GM19193 (cell line): ENCODE measurements around the gene MAST2.

Experiments used
- POLR2A ChIP-seq: IDR thresholded peaks from 4 replicates; pipeline ENCODE4 v1.6.1; 2011; ENCODE audit not compliant: insufficient read depth, insufficient read length; ENCODE audit errors: extremely low read depth

MAST2 gene

GRCh38 chr1:45974541-45975269 lies 171.3 kb downstream of the MAST2 start:
- TF ChIP-seq POLR2A: no peak

DNA sequence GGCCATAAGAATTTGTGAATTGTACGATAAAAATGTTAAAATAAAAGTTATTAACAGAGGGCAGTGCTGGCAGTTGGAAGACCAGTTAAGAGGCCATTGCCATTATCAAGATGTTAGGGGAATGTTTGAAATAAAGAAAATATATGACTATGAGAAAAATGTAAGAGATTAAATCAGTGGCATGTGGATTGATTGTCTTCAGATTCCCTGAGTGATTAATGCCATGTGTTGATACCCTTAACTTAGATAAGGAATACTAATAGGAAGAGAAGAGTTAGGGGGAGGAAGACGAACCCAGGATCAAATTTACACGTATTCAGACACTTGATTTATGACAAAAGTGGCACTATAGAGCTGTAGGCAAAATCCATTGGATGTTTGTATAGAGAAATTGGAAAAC lies 173.2 kb downstream of the MAST2 start:
- no peak for TF ChIP-seq POLR2A

- TF ChIP-seq POLR2A: no peak
Measured at GRCh38 chr1:45979074-45979777, 175.8 kb downstream of the MAST2 start.

- TF ChIP-seq POLR2A: no peak
Measured at GRCh38 chr1:45979778-45980176, 176.4 kb downstream of the MAST2 start.

DNA sequence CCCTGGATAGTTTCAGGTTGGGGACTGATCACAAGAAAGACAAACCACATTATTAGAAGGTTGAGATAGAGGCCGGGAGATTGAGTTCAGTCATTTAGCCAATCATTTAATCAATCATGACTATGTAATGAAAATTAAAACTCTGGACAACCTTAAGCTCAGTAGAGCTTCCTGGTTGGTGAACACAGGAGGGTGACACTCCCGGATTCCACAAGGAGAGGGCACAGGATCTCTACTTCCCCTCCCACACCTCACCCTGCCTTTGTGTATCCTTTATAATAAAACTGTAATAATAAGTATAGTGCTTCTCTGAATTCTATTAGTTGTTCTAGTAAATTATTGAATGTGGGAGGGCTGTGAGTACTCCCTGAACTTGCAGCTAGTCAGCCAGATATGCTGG lies 178.9 kb downstream of the MAST2 start:
- TF ChIP-seq POLR2A: no peak

- no peak for TF ChIP-seq POLR2A
Measured at GRCh38 chr1:45983967-45984366, 180.6 kb downstream of the MAST2 start.

GRCh38 chr1:45987204-45987603 lies 183.8 kb downstream of the MAST2 start:
- no peak for TF ChIP-seq POLR2A

DNA sequence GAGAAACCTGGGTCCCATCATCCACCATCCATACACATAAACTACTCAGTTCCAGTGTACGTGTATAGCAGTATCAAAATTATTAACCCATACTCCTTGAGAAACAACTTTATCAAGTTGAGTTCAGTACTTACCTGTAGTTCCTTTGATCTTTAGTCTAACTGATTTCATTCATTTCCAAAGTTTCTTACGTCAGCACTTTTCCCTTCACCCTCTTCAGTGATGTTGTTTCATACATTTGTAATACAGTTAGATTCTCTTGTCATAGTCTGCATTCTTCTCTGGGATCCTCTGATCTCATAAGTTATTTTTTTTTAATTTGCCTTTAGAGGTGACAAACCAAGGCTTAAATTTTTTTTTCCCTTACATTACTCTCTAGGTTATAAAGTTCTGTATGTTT lies 185.8 kb downstream of the MAST2 start:
- no peak for TF ChIP-seq POLR2A

DNA sequence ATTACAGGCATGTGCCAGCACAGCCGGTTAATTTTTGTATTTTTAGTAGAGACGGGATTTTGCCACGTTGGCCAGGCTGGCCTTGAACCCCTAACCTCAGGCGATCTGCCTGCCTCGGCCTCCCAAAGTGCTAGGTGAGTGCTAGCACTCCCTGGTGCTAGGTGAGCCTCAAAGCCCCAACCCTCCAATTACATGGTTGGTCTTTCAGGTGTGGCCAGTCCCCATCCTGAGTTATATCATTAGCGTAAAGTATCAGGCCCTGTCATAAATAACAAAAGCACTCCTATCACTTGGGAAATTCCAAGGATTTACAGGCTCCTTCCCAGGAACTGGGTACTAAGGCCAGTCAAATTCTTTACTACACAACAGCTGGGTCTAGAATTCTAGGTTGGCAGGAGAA lies 191.0 kb downstream of the MAST2 start:
- TF ChIP-seq POLR2A: no peak

- TF ChIP-seq POLR2A: no peak
Measured at GRCh38 chr1:45995298-45995697, 191.9 kb downstream of the MAST2 start.

DNA sequence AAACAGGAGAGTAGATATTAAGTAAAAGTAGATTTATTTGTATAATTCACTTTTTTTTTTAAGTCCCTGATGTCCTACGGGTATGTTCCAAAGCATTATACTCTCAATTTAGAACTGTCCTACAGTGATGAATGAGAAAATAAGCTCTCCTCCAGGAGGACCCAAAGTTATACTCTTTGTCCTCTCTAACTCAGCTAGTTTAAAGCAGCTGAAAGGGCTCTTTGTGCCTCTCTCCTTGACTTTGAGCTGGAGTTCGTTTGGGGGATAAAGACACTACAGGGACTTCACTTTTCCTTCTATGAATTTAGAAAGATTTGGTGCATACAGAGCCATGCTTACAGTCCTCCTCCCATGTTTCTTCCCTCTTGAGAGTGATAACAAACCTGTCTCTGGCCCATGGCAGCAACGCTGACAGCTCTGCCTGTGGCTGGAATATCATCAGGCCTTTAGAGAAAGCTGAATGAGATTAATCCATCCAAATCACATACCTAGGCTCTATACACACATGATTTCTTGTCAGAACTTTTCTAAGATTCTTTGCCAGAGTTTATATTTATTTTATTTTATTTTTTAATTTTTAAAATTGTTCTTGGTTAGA lies 194.7 kb downstream of the MAST2 start:
- no peak for TF ChIP-seq POLR2A

- no peak for TF ChIP-seq POLR2A
Measured at GRCh38 chr1:45999507-45999906, 196.1 kb downstream of the MAST2 start.

DNA sequence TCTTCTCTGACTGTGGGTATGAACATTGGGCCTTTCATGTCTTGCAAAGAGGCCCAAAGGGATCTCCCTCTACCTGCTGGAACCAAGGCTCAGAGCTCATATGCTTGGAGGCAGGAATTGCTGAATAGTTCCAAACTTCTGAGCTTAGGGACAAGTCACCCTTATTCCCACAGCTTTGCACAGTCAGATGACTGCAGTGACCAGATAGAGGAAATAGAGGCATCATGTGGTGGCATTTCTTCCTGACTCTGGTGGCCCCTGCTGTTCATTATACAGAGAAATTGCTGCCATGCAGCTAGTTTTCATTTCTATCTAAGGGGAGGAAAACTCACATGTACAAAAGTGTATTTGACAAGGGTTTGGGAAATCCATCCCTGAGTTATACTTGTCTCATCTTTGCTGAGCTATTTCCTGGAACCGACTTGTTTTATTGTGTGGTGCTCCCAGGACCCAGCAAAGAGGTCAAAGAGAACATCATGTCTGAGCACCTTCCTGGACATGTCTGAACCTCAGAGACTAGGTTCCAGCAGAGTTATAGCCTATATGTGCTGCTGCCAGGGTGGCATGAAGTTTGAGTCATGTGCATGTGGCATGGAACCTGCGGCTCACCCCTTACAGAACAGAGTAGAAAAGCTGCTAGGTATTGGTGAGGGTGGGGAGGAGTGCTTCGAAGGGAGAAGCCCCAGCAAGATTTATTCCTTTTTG lies 197.8 kb downstream of the MAST2 start:
- TF ChIP-seq POLR2A: no peak

DNA sequence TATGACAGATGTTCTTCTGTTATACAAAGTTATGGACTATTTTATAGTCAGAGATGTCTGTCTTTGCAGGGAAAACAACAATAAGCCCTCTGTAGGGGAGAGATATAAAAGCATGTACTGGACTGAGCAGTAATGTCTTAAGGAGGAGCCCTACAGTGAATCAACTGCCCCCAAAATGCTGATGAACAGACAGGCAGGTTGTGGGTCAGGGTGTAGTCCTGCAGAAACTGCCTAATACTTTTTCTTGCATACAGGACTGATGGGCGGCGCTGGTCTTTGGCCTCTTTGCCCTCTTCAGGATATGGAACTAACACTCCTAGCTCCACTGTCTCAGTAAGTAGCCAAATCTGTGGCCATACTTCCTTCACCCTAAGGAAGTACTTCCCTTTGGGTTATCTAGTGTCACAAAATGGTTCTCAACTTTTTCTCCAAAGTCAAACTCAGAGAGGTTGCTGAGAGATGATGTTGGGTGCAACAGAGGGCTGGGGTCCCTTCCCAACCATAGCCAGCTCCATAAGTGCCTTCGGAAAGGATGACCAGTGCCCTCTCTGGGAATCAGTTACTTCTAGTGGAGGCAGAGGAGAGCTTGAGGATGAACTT lies 199.2 kb downstream of the MAST2 start:
- no peak for TF ChIP-seq POLR2A

DNA sequence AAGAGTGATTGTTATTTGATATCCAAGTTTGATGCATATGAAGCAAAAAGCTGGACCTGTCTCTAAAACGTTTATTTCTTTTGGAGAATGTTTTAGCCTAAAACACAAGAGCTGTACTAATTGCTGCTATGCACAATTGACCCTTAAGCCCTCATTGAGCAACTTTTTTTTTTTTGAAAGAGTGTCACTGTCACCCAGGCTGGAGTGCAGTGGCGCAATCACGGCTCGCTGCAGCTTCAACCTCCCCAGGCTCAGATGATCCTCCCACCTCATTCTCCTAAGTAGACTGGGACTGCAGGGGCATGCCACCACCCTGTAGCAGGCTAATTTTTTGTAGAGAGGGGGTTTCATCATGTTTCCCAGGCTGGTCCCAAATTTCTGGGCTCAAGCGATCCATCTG lies 199.9 kb downstream of the MAST2 start:
- no peak for TF ChIP-seq POLR2A
